ENCODE data around the gene GRK3. TPM values are rescaled to one million over a fixed set of nuclear protein-coding genes. Genes with fewer than 3 reads are reported as not detected.
"Not testable (repeated sequence)": the region's sequence is repeated elsewhere in the genome, so short reads cannot be mapped to it uniquely, and the experiment has no call there.

The GRK3 gene
- total RNA-seq, 2 donors from 2014 or later, result 6.2 to 9.1 TPM

GRCh38 chr22:25706197-25706596 lies 141.7 kb downstream of the GRK3 start:
- TF ChIP-seq CTCF (IDR thresholded peaks at IDR 0.05), result no peak
- H3K4me3 ChIP-seq, result no peak overlapping the region
- no peaks in the 10 kb centered on the region for H3K9me3 ChIP-seq
- H3K36me3 ChIP-seq, result peaks cover 4% of the 10 kb centered on the region
- H3K27ac ChIP-seq, result no peak overlapping the region
- DNase-seq (ENCODE audit: low spot score), result no peak
- H3K27me3 ChIP-seq, result no peaks in the 10 kb centered on the region
- H3K4me1 ChIP-seq, result peaks cover 0 to 8% of the 10 kb centered on the region in 2 donors

GRCh38 chr22:25708430-25708829 lies 144.0 kb downstream of the GRK3 start:
- H3K36me3 ChIP-seq; H3K27ac ChIP-seq; DNase-seq (ENCODE audit: low spot score): not testable (repeated sequence)

GRCh38 chr22:25709758-25710157 lies 145.3 kb downstream of the GRK3 start:
- Histone ChIP-seq H3K36me3 (peaks cover 4% of the 10 kb centered on the region), H3K9me3 (no peaks in the 10 kb centered on the region), H3K4me1 (no peaks in the 10 kb centered on the region), H3K4me3 (no peak overlapping the region), H3K27ac (no peak overlapping the region), H3K27me3 (no peaks in the 10 kb centered on the region)
- no peak for TF ChIP-seq CTCF (IDR thresholded peaks at IDR 0.05)
- no peak for DNase-seq (ENCODE audit: low spot score)

More at GRCh38 chr22:25708430-25708829, 144.0 kb downstream of the GRK3 start:
- H3K27me3 ChIP-seq, H3K9me3 ChIP-seq, H3K4me3 ChIP-seq, H3K4me1 ChIP-seq: not testable (repeated sequence)

GRCh38 chr22:25710501-25710900 lies 146.0 kb downstream of the GRK3 start:
- Histone ChIP-seq H3K27ac (no peak overlapping the region), H3K4me3 (no peak overlapping the region), H3K9me3 (no peaks in the 10 kb centered on the region), H3K4me1 (no peaks in the 10 kb centered on the region), H3K27me3 (no peaks in the 10 kb centered on the region), H3K36me3 (peaks cover 4% of the 10 kb centered on the region)
- DNase-seq (ENCODE audit: low spot score), result no peak
- TF ChIP-seq CTCF (IDR thresholded peaks at IDR 0.05), result no peak

GRCh38 chr22:25711491-25711890 lies 147.0 kb downstream of the GRK3 start:
- Histone ChIP-seq H3K27ac (no peak overlapping the region), H3K9me3 (no peaks in the 10 kb centered on the region)

GRCh38 chr22:25712661-25713400 lies 148.4 kb downstream of the GRK3 start:
- DNase-seq (ENCODE audit: low spot score), result no peak
- Histone ChIP-seq H3K27ac (no peak overlapping the region), H3K4me3 (no peak overlapping the region), H3K9me3 (no peaks in the 10 kb centered on the region), H3K4me1 (no peaks in the 10 kb centered on the region), H3K36me3 (peaks cover 4% of the 10 kb centered on the region), H3K27me3 (no peaks in the 10 kb centered on the region)
- no peak for TF ChIP-seq CTCF (IDR thresholded peaks at IDR 0.05)

More at GRCh38 chr22:25711491-25711890, 147.0 kb downstream of the GRK3 start:
- Histone ChIP-seq H3K36me3 (peaks cover 4% of the 10 kb centered on the region), H3K4me3 (no peak overlapping the region), H3K4me1 (no peaks in the 10 kb centered on the region), H3K27me3 (no peaks in the 10 kb centered on the region)
- TF ChIP-seq CTCF (IDR thresholded peaks at IDR 0.05), result no peak
- no peak for DNase-seq (ENCODE audit: low spot score)

Data from right atrium auricular region (tissue), 2 donors.